Smooth muscle cell of the pulmonary artery (primary cell): Measurements from ENCODE around the gene FAM174A. TPM values are rescaled to one million over a fixed set of nuclear protein-coding genes. Genes with fewer than 3 reads are reported as not detected.

Source experiments
- total RNA-seq: library from RNA; depleted of rRNA; stranded (reverse); fragments of >200 nt; gene quantifications from 2 replicates; pipeline ENCODE4 v1.2.3, GENCODE V29; 2014

Gene FAM174A
- 45.6 and 52.9 TPM in 2 replicates for total RNA-seq

DNA sequence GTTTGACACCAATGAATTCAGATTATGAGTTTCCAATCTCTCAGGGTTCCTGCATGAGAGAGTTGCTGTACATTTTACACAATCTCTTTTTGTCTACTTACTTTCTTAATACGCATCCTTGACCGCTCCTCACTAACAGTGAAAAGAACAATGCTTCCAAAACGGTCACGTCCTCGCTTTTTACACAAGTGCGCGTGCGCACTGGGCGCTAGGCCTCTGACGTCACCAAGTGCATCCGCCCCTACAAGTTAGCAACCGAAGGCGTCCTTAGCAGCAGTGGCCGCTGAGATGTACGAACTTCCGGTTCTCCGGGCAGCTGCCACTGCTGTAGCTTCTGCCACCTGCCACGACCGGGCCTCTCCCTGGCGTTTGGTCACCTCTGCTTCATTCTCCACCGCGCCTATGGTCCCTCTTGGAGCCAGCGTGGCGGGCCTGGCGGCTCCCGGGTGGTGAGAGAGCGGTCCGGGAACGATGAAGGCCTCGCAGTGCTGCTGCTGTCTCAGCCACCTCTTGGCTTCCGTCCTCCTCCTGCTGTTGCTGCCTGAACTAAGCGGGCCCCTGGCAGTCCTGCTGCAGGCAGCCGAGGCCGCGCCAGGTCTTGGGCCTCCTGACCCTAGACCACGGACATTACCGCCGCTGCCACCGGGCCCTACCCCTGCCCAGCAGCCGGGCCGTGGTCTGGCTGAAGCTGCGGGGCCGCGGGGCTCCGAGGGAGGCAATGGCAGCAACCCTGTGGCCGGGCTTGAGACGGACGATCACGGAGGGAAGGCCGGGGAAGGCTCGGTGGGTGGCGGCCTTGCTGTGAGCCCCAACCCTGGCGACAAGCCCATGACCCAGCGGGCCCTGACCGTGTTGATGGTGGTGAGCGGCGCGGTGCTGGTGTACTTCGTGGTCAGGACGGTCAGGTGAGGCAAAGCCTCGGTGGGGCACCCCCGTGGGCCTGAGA, at the start of gene FAM174A:
TSS of gene FAM174A (plus strand) at position 315 of the 946 bp plus-strand sequence. CDS start at position 472, 157 bp downstream.

